Middle frontal gyrus (tissue), 1 donor: ENCODE results near the gene CPNE2.
A peak's percentile ranks its signal among the peaks of the same experiment; 100 is the strongest.

Experiments
- DNase-seq: peaks from one replicate; pipeline ENCODE4 v3.0.0-alpha.2; 2015; ENCODE audit warnings: low spot score; ENCODE audit errors: extremely low spot score

CPNE2 gene

GRCh38 chr16:57123974-57124674, 31.7 kb downstream of the CPNE2 start:
- no peak for DNase-seq

DNA sequence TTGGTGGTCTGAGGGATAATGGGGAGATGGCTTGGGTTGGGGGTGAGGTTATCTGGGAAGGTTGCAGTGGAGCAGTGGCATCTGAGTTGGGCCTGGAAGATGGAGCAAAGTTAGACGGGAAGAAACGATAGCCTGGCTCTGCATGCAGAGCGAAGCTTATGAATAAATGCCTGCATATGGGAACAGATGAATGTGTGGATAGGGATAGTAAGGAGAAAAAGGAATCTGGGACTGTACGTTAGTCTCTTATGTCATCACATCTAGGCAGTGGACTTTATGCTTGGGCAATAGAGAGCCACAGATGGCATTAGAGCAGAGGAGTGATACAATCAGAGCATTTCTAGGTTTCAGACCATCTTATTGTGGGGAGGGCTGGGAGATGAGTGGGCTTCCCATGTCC, 33.0 kb downstream of the CPNE2 start:
- no peak for DNase-seq

- DNase-seq: no peak
Observed at GRCh38 chr16:57125969-57126368, 33.6 kb downstream of the CPNE2 start.

DNA sequence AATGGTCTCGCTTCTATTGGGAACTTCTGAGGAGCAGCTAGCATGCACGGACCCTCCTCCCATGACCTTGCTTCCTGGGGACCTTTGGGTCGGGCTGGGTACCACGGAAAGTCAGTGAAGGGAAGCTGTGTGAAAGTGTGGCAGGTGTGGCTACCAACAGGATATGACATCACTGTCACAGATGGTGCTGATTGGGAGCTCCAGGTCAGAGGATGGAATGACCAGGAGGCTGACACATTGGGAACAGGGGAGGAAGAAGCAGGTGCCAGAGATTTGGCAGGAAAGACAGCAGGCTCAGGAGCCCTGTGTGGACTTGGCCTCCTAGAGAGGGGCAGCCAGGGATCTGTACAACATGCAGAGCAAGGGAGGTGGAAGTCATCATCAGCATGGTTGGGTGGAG, 34.0 kb downstream of the CPNE2 start:
- DNase-seq: no peak

GRCh38 chr16:57127037-57127763, 34.8 kb downstream of the CPNE2 start:
- DNase-seq: no peak

DNA sequence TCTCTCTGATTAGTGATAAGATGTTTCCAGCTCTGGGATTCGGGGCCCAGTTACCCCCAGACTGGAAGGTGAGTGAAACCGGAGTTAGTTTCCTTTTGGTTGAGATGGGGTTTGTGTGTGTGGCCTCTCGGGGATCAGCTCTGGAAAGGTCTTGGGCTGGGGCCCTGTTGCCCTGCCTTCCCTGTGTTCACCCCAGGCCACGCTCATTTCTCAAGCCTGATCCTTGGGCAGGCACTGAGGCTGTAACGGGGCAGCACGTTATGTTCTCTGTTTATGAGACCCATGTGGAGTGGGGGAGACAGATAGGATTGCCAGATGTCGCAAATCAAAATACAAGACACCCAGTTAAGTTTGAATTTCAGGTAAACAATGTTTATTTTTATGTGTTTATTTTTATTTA, 35.5 kb downstream of the CPNE2 start:
- no peak for DNase-seq

DNA sequence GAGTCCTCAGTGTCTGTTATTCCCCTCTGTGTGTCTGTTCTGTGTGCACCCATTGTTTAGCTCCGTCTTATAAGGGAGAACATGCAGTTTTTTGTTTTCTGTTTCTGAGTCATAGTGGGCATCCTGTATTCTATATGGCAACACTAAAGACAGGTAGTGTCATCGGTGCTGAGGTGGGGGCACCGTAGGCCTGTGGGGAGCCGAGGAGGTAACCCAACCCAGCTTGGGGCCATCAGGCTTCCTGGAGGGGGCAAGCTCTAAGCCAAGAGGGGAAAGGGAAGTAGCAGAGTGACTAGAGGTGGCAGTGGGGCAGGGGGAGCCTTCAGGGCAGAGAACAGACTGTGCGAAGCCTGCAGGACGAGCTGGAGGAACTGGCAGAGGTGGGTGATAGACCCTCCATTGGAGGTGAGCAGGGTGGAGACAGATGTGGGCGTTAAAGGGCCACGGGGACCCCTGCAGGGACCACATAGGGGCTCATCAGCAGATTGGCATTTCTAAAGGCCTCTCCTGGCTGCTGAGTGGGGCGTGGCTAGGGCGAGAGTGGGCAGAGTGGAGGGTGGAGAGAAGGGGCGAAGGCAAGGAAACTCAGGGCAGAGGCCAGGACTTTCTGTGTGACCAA, 36.5 kb downstream of the CPNE2 start:
- no peak for DNase-seq

- no peak for DNase-seq
Observed at GRCh38 chr16:57130950-57131321, 38.6 kb downstream of the CPNE2 start.

- DNase-seq: peak; percentile 53
Observed at GRCh38 chr16:57131351-57131970, 39.1 kb downstream of the CPNE2 start.

- DNase-seq: no peak
Observed at GRCh38 chr16:57132470-57132869, 40.1 kb downstream of the CPNE2 start.

GRCh38 chr16:57133031-57133430, 40.6 kb downstream of the CPNE2 start:
- no peak for DNase-seq

GRCh38 chr16:57133886-57134285, 41.5 kb downstream of the CPNE2 start:
- DNase-seq: no peak

- no peak for DNase-seq
Observed at GRCh38 chr16:57134982-57135381, 42.6 kb downstream of the CPNE2 start.

- DNase-seq: no peak
Observed at GRCh38 chr16:57137043-57137442, 44.7 kb downstream of the CPNE2 start.

DNA sequence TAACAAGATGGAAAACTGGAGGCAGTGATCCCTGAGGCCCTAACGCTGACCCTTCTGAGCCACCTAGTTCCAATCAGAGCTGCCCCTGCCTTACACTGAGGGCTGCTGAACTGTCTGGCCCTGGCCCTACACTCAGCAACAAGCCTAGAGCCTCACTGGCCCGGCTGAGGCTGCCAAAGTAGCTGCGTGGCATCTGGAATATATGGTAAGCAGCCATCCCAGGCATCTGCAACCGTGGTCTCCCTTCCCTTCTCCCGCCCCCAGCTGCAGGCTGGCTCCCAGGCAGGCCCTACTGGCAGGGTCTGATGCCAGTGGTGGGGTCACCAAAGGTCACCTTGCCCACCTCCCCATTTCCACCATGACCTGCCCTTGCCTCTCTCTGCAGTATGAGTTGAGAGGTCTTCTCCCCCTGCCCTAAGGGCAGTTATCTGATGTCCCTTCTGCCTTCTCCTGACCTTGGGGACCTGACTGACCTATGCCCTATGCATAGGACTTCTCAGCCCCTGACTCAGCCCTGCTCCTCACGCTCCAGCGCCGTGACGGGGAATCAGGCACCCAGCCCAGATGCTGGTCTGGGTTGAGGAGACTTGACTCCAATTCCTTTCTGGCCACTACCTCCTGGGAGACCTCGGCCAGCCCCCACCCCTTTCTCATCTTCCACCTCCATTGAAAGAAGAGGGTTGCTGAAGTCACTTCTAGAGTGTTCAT, 45.3 kb downstream of the CPNE2 start:
- DNase-seq: no peak

DNA sequence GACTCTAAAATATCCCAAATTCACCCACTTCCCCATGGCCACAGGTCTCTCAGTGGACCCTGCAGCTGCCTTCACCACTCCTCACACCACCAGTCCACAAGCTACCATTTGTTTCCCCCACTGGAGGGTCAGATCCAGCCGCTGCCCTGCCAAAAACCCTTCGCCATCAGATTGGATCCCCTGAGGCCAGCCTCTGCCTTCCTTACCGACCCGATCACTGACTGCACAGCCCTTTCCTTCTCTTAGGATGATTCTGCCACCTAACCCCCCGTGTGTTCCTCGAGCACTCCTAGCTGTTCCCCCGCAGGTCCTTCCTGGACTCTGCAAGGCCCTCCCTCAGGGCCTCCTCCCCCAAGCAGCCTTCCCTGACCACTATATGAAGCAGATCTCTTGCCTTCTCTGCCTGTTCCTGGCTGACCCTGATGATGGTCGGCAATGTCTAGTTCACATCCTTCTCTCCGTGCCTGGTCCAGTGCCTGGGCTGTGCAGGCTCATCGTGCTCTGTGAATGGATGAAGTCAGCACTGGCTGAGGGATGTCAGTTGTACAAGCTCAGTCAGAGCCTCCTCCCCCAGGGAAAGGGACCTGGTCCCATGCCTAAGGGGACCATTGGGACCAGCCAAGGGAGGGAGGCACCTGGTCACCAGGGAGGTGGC, 46.0 kb downstream of the CPNE2 start:
- no peak for DNase-seq

DNA sequence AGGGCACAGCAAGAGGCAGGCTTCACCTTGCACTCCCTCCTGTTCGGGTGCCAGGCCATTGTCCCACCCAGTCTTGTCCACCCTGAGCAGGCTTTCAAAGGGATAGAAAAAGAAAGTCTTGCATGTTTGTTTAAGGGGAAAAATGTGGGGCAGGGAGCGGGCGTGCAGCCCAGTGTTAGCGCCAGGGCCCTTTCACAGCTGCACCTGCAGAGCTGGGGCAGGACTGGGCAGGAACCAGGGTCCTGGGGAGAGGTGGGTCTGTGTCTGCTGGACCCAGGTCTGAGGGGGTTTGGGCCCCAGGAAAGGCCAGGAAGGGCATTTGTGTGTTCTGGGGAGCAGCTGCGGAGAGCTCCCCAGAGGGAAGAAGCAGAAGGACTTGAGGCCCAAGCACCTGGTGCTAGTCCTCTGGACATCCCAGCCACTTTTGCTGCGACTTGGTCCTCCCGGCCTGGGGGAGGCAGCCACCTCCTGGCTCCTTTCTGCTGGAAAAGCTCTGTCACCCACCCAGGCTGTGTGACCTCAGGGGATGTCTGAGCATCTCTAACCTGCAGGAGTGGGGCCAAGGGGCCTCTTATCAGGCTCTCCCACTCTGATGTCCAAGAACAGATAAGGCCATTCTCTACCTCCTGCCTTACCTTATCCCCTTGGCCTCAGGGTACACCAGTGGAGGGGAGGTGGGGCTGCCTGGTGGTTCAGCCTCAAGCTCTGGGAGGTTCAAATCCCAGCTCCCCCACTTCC, 48.7 kb downstream of the CPNE2 start:
- DNase-seq: no peak

DNA sequence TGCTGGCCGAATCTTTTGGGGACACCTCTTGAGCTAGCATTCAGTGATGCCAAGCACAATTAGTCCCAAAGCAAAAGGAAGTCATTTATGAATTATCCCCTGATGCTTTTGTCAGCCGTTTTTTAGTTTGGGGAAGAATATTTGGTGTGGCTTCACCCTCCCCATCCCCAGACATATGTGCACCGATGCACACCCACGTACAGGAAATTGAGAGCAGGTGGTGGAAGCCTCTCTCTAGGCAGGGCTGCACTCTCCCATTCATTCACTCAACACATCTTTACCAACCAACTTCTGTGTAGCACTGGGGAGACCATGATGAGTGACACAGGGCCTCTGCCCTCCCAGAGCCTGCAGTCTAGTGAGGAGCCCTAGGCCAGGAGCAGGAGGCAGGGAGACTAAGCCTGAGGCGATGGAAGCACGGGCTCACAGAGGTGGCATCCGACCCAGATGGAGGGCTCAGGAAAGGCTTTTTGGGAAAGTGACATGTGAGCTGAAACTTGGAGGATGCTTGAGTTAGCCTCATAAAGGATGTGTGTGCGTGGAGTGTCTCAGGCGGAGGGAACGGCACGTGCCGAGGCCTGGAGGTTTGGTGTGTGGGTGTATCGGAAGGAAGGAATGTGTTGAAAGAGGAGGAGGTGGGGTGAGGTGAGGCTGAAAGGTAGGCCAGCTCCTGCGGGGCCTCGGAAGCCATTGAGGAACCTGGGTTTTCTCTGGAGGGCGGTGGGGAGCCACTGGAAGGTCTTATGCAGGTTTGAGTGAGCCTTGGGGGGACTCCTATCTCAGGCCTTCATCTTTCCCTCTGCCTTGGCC, 49.6 kb downstream of the CPNE2 start:
- peak; percentile 9 for DNase-seq

DNA sequence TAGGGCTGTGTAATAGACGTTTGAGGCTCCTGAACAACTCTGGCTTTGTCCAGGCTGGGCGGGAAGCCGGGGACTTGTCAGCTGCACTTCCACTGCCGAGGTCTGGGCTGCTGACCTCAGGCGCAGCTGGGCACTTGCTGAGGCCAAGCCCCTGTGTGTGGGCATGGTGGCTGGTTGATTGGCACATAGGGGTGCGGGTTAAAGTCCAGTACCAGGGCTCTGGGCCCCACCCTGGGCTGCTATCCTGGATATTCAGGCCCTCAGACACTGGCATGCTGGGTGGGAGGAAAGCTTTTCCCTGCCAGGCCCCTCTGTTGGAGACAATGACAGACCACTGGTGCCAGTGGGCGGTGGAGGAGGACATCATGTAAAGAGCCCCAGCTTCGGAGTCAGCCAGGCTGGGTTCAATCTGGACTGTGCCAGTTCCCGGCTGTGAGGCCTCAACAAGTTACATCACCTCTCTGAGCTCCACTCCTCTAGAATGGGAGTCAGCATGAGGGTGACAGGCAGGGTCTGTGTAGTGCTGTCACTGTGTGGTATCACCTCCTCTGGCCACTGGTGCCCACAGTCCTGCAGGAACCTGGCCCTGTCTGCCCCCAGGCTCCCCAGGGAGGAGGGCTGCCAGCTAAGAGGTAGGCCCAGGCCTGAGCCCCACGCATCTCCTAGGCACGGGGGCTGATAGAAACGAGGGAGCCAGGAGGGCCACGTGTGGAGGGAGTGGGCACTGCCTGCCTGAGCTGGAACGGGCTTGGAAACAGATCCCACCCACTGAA, 51.0 kb downstream of the CPNE2 start:
- peak; percentile 64 for DNase-seq
